Transverse colon (tissue), 3 donors: ENCODE measurements around the gene VAX1.

Source experiments
- CTCF ChIP-seq, 5 experiments: fragments of 200-600 bp in 3 of 5; fragments of 450-650 bp in 2 of 5; sonication (generic) in 3 of 5; IDR thresholded peaks; 1 replicate in 2 of 5; 2 replicates in 3 of 5; pipeline ENCODE4 v1.5.1; 2016 to 2017; ENCODE audit warnings: antibody characterized with exemption in 5 of 5, inconsistent platforms in 3 of 5, mild to moderate bottlenecking in 2 of 5, moderate library complexity in 1 of 5
- POLR2A ChIP-seq: fragments of 450-650 bp; IDR thresholded peaks from one replicate; pipeline ENCODE4 v1.6.1; 2016; ENCODE audit warnings: antibody characterized with exemption, mild to moderate bottlenecking, moderate library complexity

GRCh38 chr10:117126034-117126433 is 12.0 kb downstream of the VAX1 start:
- TF ChIP-seq CTCF (IDR thresholded peaks at IDR 0.05) (no peak), POLR2A (no peak)
